Body of pancreas (tissue), 4 donors: ENCODE data around the gene FGFBP1. TPM values are rescaled to one million over a fixed set of nuclear protein-coding genes. Genes with fewer than 3 reads are reported as not detected.

Source experiments
- ATAC-seq: fragments of 150-250 bp; one replicate; pipeline ENCODE4 v1.9.1; 2016
- DNase-seq, 4 donors: peaks; one replicate each; pipeline ENCODE4 v3.0.0-alpha.2; 2019
- H3K27ac ChIP-seq, 4 donors: fragments of 200-600 bp; sonication (generic); 1 replicate in 3 of 4; 2 replicates in 1 of 4; pipeline versions ENCODE4 v1.5.1 to v1.6.1; 2016 to 2019; ENCODE audit warnings: mild to moderate bottlenecking in 1 of 4, mixed read lengths in 1 of 4, moderate library complexity in 1 of 4
- H3K27me3 ChIP-seq, 2 donors: fragments of 200-600 bp; sonication (generic); one replicate each; pipeline ENCODE4 v1.6.0; 2016; ENCODE audit warnings: mild to moderate bottlenecking in 1 of 2
- H3K36me3 ChIP-seq, 2 donors: fragments of 200-600 bp; sonication (generic); replicated peaks in 1 of 2; 2 replicates each; pipeline ENCODE4 v1.5.1; 2016; ENCODE audit warnings: low read depth in 2 of 2; ENCODE audit not compliant: insufficient read depth in 1 of 2
- H3K4me1 ChIP-seq: fragments of 200-600 bp; sonication (generic); one replicate; pipeline ENCODE4 v1.6.0; 2016
- H3K4me3 ChIP-seq, 2 donors: fragments of 200-600 bp; sonication (generic); 1 replicate in 1 of 2; 2 replicates in 1 of 2; pipeline ENCODE4 v1.5.1; 2016 to 2019
- H3K9me3 ChIP-seq, 3 donors: fragments of 200-600 bp; sonication (generic); 1 replicate in 2 of 3; 2 replicates in 1 of 3; pipeline ENCODE4 v1.5.1; 2016
- CTCF ChIP-seq, 7 experiments: fragments of 450-650 bp in 4 of 7; fragments of 200-600 bp in 3 of 7; sonication (generic) in 3 of 7; IDR thresholded peaks; one replicate each; pipeline ENCODE4 v1.5.1; 2016 to 2019; ENCODE audit warnings: antibody characterized with exemption in 7 of 7
- POLR2A ChIP-seq, 3 donors: fragments of 450-650 bp; IDR thresholded peaks; one replicate each; pipeline ENCODE4 v1.6.1; 2016; ENCODE audit warnings: antibody characterized with exemption in 3 of 3, mild to moderate bottlenecking in 2 of 3
- WGBS, 2 donors: methylation state at CpG; one replicate each; pipeline ENCODE4 v1.1.5; 2017; 5-methylcytosine and 5-hydroxymethylcytosine counted together
- intact Hi-C: fragments of 100-400 bp; cut with DNase I; formaldehyde crosslinking; loops from one replicate; pipeline ENCODE4 v1.15.1; 2023
- total RNA-seq, 2 donors: library from RNA; depleted of rRNA; stranded (reverse); fragments of >200 nt; gene quantifications; one replicate each; pipeline ENCODE4 v1.1.0, GENCODE V29; 2016

The FGFBP1 gene
- total RNA-seq, 2 donors from 2014 or later, result not detected

- no peaks in the 10 kb centered on the region for H3K27me3 ChIP-seq
- no peaks in the 10 kb centered on the region for H3K4me1 ChIP-seq
- TF ChIP-seq CTCF (IDR thresholded peaks at IDR 0.05) (no peak), POLR2A (IDR thresholded peaks at IDR 0.05) (no peak)
- ATAC-seq, result no peak
- 70 to 83% methylated on average over 9 of the region's 9 CpGs for WGBS, 2 donors
- H3K9me3 ChIP-seq, result no peaks in the 10 kb centered on the region
- intact Hi-C loops, result no loop called here
- DNase-seq, result no peak
- H3K27ac ChIP-seq, result no peak overlapping the region
- H3K36me3 ChIP-seq, result no peaks in the 10 kb centered on the region
- no peak overlapping the region for H3K4me3 ChIP-seq
Observed at GRCh38 chr4:15948826-15949225, 10.3 kb upstream of the FGFBP1 start.

GRCh38 chr4:15947684-15948083, 9.1 kb upstream of the FGFBP1 start:
- Histone ChIP-seq H3K27me3 (no peaks in the 10 kb centered on the region), H3K36me3 (no peaks in the 10 kb centered on the region), H3K4me3 (no peak overlapping the region), H3K9me3 (no peaks in the 10 kb centered on the region), H3K4me1 (no peaks in the 10 kb centered on the region), H3K27ac (no peak overlapping the region)
- intact Hi-C loops, result no loop called here
- TF ChIP-seq POLR2A (IDR thresholded peaks at IDR 0.05) (no peak), CTCF (IDR thresholded peaks at IDR 0.05) (no peak)
- no peak for DNase-seq
- ATAC-seq, result no peak
- 67 to 72% methylated on average over 8 of the region's 8 CpGs for WGBS, 2 donors

GRCh38 chr4:15945516-15945915, 7.0 kb upstream of the FGFBP1 start:
- ATAC-seq (no peak), DNase-seq (no peak)
- H3K9me3 ChIP-seq, result no peaks in the 10 kb centered on the region
- H3K27ac ChIP-seq, result no peak overlapping the region
- intact Hi-C loops, result no loop called here
- WGBS, 2 donors, result 31 to 39% methylated on average over 1 of the region's 1 CpG
- no peaks in the 10 kb centered on the region for H3K4me1 ChIP-seq
- no peaks in the 10 kb centered on the region for H3K36me3 ChIP-seq
- H3K4me3 ChIP-seq, result no peak overlapping the region
- TF ChIP-seq CTCF (IDR thresholded peaks at IDR 0.05), result no peak
- no peak for TF ChIP-seq POLR2A (IDR thresholded peaks at IDR 0.05)
- no peaks in the 10 kb centered on the region for H3K27me3 ChIP-seq

- TF ChIP-seq CTCF (IDR thresholded peaks at IDR 0.05) (no peak), POLR2A (IDR thresholded peaks at IDR 0.05) (no peak)
- intact Hi-C loops, result no loop called here
- no peak overlapping the region for H3K27ac ChIP-seq
- H3K4me3 ChIP-seq, result no peak overlapping the region
- H3K27me3 ChIP-seq, result no peaks in the 10 kb centered on the region
- H3K36me3 ChIP-seq, result no peaks in the 10 kb centered on the region
- no peak for ATAC-seq
- no peaks in the 10 kb centered on the region for H3K4me1 ChIP-seq
- H3K9me3 ChIP-seq, result no peaks in the 10 kb centered on the region
- 63 to 69% methylated on average over 2 of the region's 2 CpGs for WGBS, 2 donors
- DNase-seq, result no peak
Observed at GRCh38 chr4:15944895-15945294, 6.4 kb upstream of the FGFBP1 start.

GRCh38 chr4:15942283-15942682, 3.7 kb upstream of the FGFBP1 start:
- intact Hi-C loops, result no loop called here
- WGBS, 2 donors, result 65 to 67% methylated on average over 1 of the region's 1 CpG
- Histone ChIP-seq H3K36me3 (no peaks in the 10 kb centered on the region), H3K9me3 (no peaks in the 10 kb centered on the region), H3K27me3 (no peaks in the 10 kb centered on the region), H3K4me3 (no peak overlapping the region), H3K4me1 (no peaks in the 10 kb centered on the region), H3K27ac (no peak overlapping the region)
- DNase-seq (no peak), ATAC-seq (no peak)
- TF ChIP-seq POLR2A (IDR thresholded peaks at IDR 0.05), result no peak
